GM18508 (cell line): ENCODE results near the gene PAK3.
A peak's percentile ranks its signal among the peaks of the same experiment; 100 is the strongest.

ENCODE experiments used
- ATAC-seq: cut with Tn5 transposase; IDR thresholded peaks from one replicate; pipeline ENCODE4 v1.9.1; 2021; ENCODE audit warnings: moderate number of reproducible peaks; ENCODE audit not compliant: insufficient read depth, unreplicated experiment

Gene PAK3

DNA sequence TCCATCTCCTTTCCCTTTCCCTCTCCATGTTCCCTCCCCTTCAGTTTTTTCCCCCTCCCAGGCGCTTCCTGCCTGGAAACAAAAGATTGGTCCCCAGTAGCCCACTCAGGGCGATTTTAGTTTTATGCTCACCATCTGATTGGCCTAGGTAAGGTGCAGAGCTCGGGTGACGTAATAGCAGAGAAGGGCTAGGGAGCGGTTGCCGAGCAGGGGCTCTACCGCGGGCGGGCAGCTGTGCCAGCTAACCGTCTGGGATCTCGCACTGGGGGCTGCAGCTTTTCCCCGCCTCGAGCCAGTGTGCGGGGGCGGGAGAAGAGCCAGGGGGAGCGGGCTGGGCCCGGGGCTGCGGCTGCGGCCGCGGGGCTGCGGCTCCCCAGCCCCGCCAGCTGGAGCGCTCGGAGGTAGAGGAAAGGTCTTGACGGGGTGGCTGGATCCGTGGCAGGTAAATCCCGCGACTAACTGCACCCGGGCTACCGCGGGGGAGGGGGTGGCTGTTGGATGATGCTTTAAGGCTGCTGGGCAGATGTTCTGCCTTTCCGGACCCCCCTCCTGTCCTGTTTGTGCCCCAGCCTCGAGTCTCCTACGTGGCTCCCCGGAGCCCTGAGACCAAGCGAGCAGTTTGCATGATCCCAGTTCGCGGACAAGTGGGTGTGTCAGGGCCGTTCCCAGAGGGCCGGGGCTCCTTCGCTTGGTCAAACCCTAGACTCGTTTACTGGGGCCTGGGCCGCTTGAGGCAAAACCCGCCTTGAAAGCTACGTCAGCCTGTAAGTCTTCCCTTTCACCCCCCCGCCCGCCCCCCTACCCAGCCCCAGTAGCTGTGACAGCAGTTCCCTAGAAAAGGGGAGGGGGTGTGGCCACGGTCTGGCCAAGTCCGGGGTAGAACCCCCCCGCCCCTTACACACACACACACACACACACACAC lies at the start of gene PAK3:
PAK3 (plus strand) TSS at position 218 of the 922 bp plus-strand sequence. CDS start 26,913 bp downstream, outside the sequence.
- no peak for ATAC-seq

- no peak for ATAC-seq
These were observed 48.4 kb upstream of the PAK3 start for GRCh38 chrX:111047575-111047974.

DNA sequence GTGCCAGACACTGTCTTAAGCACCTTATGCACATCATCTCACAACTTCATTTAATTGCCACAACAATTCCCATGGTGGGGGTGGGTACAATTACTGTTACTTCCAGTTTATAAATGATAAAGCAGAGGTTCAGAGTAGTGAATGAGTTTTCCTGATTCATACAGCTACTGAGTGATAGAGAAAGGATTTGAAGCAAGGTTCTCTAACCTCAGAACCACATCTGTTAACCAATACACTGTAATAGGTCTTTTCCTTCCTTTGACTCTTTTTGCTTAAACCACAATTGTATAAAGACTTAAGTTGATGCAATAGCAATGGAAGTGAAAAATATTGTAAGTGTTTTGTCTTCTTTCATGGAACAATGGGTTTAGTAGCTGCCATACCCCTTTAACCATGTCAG lies 43.5 kb upstream of the PAK3 start:
- no peak for ATAC-seq

DNA sequence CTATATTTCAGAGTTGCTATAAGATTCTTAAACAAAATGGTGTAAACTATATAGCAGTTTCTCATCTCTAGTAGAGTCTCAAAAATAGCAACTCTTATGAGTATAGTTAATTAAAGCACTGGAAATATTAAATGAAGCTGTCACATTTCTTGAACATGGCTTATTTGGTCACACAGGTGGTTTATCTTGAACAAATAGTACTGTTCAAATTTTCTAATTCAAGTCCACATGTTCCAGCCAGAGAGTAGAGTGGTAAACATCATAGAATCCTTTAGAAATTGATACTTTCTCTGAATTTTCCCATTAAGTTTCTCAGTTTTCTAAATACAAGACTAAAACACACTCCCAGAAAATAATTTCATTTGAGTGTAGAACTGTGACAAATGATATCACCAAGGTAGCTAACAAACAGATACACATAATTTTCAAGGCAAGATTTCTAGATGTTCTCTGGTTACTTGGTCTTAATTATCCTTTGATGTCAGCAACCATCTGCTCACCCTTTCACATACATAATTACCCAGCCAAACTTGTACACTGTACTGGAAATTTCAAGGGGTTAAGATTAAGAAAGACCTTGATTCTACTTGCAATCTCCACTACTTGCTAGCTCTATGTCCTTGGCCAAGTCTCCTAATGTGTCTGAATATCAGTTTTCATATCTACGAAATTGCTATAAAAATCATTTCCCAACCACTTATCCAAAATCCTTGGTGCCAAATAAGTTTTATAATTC lies 24.3 kb upstream of the PAK3 start:
- no peak for ATAC-seq

GRCh38 chrX:111083081-111083480 lies 12.9 kb upstream of the PAK3 start:
- no peak for ATAC-seq

GRCh38 chrX:111086591-111087006 lies 9.4 kb upstream of the PAK3 start:
- no peak for ATAC-seq

DNA sequence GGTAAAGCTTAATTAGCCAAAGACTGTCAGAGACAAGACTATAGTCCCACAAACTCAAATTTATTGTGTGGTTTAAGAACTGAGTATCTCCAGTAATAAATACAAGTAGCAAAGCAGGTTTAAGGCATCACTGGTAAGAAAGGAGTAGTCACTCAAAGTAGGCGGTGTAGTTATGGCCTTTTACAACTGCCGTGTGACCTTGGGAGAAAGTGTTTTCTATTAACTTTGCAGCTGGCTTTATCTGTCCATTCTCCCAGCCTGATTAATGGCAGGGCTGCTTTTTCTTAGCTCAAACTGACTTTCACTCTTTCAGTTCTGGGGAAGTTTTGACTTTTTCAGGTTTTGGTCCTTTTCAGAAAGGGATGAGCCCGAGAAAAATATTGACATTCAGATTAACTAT lies 7.4 kb upstream of the PAK3 start:
- no peak for ATAC-seq

- ATAC-seq = no peak
These were observed 5.5 kb upstream of the PAK3 start for GRCh38 chrX:111090458-111090857.

DNA sequence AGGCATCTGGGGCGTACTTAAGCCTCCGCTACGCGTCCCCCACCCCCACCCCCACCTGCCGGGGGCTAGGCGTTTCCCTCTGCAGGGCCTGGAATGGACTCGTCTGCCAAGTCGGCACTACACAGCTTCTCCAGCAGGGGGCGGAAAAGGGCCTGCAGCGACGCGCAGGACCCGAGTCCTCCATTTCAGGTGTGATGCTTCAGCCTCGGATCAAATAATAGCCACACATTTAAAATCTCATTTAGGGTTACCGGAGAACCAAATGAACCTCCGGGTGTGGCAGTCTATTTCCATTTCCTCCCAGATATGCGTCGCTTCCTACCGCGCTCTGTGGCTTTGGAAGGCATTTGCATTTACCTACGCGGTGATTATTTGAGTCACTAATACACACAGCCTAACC lies 2.9 kb downstream of the PAK3 start:
- ATAC-seq = no peak

GRCh38 chrX:111100191-111100590 lies 4.2 kb downstream of the PAK3 start:
- peak; percentile 43 for ATAC-seq

DNA sequence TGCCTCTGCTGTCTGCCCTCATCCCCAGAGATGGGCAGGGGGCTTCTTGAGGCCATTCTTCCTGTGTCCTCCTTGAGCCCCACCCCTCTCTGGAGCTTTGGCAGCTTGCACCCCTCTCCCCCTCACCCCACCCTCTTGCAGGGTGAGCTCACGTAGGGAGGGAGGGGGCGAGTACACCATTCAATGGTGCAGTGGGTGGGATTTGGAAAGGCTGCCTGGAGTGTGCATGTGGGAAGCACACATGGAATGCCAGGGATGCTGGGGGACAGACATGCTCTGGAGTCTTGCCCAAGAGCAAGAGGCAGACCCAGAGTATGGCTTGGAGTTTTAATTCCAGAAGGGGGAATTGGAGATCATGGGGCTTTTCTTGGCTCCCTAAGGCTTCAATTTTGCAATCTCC lies 5.6 kb downstream of the PAK3 start:
- no peak for ATAC-seq

- ATAC-seq = no peak
These were observed 6.6 kb downstream of the PAK3 start for GRCh38 chrX:111102636-111103035.

DNA sequence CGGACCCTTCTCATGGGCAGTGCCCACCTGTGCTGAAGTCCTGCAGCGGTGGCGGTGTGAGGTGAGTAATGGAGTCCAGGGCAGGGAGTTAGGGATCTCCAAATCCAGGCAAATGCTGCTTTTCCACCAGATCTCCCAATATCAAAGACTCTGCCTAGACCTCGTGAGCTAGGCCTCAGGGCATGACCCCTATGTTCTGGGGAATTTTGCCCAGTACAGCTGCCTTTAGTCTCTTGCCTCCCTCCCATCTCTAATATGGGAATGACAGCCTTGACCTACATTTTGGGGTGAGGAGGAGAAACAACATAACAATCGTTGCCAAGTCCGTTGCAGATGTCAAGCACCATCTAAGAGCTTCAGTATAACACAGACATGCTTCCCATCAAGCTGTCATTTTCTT lies 7.3 kb downstream of the PAK3 start:
- ATAC-seq = no peak

GRCh38 chrX:111110098-111110775 lies 14.2 kb downstream of the PAK3 start:
- ATAC-seq = no peak

GRCh38 chrX:111114806-111115205 lies 18.8 kb downstream of the PAK3 start:
- ATAC-seq = no peak

- no peak for ATAC-seq
These were observed 20.7 kb downstream of the PAK3 start for GRCh38 chrX:111116666-111117065.

GRCh38 chrX:111119341-111119740 lies 23.4 kb downstream of the PAK3 start:
- ATAC-seq = no peak

DNA sequence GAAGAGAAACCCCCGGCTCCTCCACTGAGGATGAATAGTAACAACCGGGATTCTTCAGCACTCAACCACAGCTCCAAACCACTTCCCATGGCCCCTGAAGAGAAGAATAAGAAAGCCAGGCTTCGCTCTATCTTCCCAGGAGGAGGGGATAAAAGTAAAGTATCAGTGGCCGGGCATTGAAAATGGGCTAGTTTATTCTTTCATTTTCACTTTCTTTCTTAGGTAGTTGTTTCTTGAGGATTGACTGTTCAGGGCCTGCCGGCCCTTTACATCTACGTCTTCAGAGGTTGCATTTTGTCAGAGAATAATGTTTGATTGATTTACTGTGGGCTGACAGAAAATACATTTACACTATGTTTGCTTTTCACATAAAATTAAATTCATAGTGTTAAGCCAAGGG lies 27.1 kb downstream of the PAK3 start:
- ATAC-seq = peak; percentile 52

DNA sequence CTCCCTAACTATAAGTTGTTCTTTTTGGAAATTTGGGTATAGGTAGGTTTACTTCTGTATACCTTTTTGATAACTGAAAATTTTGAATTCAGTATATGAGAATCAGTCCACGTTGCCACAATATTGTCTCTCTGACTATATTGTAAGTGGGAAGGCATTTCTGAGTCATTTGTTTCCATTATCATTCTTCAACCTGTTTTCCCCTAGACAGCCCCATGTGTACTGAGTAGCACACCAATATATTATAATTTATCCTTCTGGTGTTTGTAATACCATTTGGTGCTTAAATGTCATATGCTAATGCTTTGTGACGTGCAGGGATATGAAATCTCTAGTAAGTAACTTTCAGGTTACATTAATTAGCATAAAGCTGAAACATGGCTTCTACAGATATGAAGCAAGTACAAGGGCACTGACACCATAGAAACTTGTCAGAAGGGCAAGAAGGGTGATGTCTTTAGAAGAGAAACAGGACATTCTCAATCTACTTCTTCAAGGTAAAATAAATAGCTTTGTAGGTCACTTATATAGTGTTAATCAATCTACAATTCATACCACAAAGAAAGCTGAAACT lies 27.7 kb downstream of the PAK3 start:
- peak; percentile 30 for ATAC-seq

- no peak for ATAC-seq
These were observed 28.4 kb downstream of the PAK3 start for GRCh38 chrX:111124418-111124817.

GRCh38 chrX:111127038-111127437 lies 31.0 kb downstream of the PAK3 start:
- no peak for ATAC-seq
